ENCODE measurements around the gene SLC6A14. TPM values are rescaled to one million over a fixed set of nuclear protein-coding genes. Genes with fewer than 3 reads are reported as not detected.
A peak's percentile ranks its signal among the peaks of the same experiment; 100 is the strongest.

SLC6A14 gene
- total and polyA plus RNA-seq, 8 donors, result 0.08 to 70.8 (median 0.38) TPM

DNA sequence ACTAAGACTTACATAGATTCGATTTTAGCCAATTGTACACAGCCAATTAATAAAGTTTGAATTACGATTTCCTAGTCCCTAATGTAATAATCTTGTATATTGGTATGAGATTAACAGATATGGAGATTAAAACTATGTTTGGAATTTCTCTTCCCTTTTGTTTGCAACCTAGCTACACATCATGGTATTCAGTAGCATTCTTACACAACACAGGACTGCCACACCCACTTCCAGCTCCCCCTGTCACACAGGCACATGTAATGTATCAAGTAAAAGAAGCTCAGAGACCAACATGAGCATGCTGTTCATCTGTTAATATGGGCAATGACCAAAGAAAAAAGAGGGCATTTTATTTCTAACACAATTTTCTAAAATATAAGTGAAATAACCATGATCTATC lies 12.8 kb downstream of the SLC6A14 start:
- Histone ChIP-seq H3K4me3 (no peak overlapping the region), H3K27ac (no peak overlapping the region), H3K4me1 (no peaks in the 10 kb centered on the region), H3K36me3 (no peaks in the 10 kb centered on the region), H3K27me3 (no peaks in the 10 kb centered on the region), H3K9me3 (no peaks in the 10 kb centered on the region)
- peak; percentile 31 for ATAC-seq
- no peak for DNase-seq
- no peak for TF ChIP-seq CTCF (IDR thresholded peaks at IDR 0.05)
- intact Hi-C loops (cut with DNase I), result no loop called here

DNA sequence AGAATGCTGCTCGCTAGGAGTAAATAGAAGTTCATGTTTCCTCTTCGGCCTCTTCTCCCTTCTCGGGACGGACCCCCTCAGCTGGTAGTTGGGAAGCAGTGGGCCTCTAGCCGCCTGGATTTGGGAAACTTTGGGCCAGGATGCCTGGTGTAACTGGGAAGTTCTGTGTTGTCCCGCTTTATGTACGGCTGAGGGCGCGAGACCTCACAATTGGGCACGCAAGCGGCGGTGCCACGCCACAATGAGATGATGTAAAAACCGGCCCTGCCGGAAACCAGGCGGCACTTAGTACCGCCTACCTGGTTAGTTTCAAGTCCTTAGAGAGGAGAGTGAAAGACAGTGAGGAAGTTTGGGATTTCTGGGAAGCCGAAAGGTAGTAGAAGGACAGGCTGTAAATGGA lies 26.4 kb downstream of the SLC6A14 start, which contains the start of gene CT83:
Gene CT83, minus strand, starts transcription at position 155 of the 400 bp plus-strand sequence. Its CDS starts 120 bp downstream, at position 35.
- Histone ChIP-seq H3K27me3 (no peaks in the 10 kb centered on the region), H3K4me1 (no peaks in the 10 kb centered on the region), H3K36me3 (no peaks in the 10 kb centered on the region), H3K4me3 (no peak within 1 kb of the TSS), H3K27ac (no peak within 1 kb of the TSS), H3K9me3 (no peaks in the 10 kb centered on the region)
- TF ChIP-seq CTCF (IDR thresholded peaks at IDR 0.05), result no peak
- intact Hi-C loops (cut with DNase I), result no loop called here
- DNase-seq, result peak in 1 of 4 donors; percentile 21
- ATAC-seq, result no peak

GRCh38 chrX:116480059-116480458 lies 43.7 kb downstream of the SLC6A14 start:
- no peaks in the 10 kb centered on the region for H3K36me3 ChIP-seq
- H3K4me3 ChIP-seq, result no peak overlapping the region
- TF ChIP-seq CTCF (IDR thresholded peaks at IDR 0.05), result no peak
- intact Hi-C loops (cut with DNase I), result no loop called here
- no peaks in the 10 kb centered on the region for H3K4me1 ChIP-seq
- ATAC-seq, result no peak
- no peak for DNase-seq
- H3K9me3 ChIP-seq, result no peaks in the 10 kb centered on the region
- H3K27me3 ChIP-seq, result no peaks in the 10 kb centered on the region
- H3K27ac ChIP-seq, result no peak overlapping the region

- peak in 1 of 4 donors; percentile 0 for DNase-seq
- H3K27me3 ChIP-seq, result no peaks in the 10 kb centered on the region
- intact Hi-C loops (cut with DNase I), result no loop called here
Observed at GRCh38 chrX:116490104-116490503, 53.7 kb downstream of the SLC6A14 start.

DNA sequence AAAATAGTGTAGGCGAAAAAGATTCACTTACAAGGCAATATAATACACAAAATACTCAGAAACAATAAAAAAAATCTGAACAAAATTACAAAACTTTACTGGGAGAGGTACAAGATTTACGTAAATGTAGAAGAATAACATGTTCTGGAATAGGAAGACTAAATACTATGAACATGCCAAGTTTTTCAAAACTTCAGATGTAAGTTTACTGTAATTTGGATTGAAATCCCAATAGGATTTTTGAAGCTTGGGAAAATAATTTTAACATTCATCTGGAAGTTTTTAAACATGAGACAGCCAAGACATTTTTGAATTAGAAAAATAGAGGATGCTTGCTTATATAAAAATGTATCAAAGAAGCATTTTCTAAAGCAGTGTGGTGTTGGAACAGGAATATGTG lies 56.9 kb downstream of the SLC6A14 start:
- no peak overlapping the region for H3K27ac ChIP-seq
- DNase-seq (no peak), ATAC-seq (no peak)
- H3K4me1 ChIP-seq, result no peaks in the 10 kb centered on the region
- no peaks in the 10 kb centered on the region for H3K36me3 ChIP-seq
- TF ChIP-seq CTCF (IDR thresholded peaks at IDR 0.05), result no peak
- H3K27me3 ChIP-seq, result no peaks in the 10 kb centered on the region
- no peak overlapping the region for H3K4me3 ChIP-seq
- H3K9me3 ChIP-seq, result no peaks in the 10 kb centered on the region
- intact Hi-C loops (cut with DNase I), result no loop called here

More at GRCh38 chrX:116490104-116490503, 53.7 kb downstream of the SLC6A14 start:
- TF ChIP-seq CTCF (IDR thresholded peaks at IDR 0.05), result peak in 1 of 2 donors; percentile 28
- no peaks in the 10 kb centered on the region for H3K36me3 ChIP-seq
- no peaks in the 10 kb centered on the region for H3K9me3 ChIP-seq
- H3K4me3 ChIP-seq, result no peak overlapping the region
- peak; percentile 30 for ATAC-seq
- H3K27ac ChIP-seq, result no peak overlapping the region
- no peaks in the 10 kb centered on the region for H3K4me1 ChIP-seq

Measured in left lung (tissue), 10 donors.